Fibroblast of villous mesenchyme (primary cell): ENCODE data around the gene RSU1. TPM values are rescaled to one million over a fixed set of nuclear protein-coding genes. Genes with fewer than 3 reads are reported as not detected.
A peak's percentile ranks its signal among the peaks of the same experiment; 100 is the strongest.

Experiments used
- DNase-seq: peaks from one replicate; pipeline ENCODE4 v3.0.0-alpha.2; 2010; ENCODE audit warnings: low read depth
- H3K4me3 ChIP-seq: 2 replicates; pipeline ENCODE4 v1.5.1; 2011; ENCODE audit warnings: low read depth, mild to moderate bottlenecking, low read length
- total RNA-seq: library from RNA; depleted of rRNA; stranded (reverse); fragments of >200 nt; gene quantifications from 2 replicates; pipeline ENCODE4 v1.2.3, GENCODE V29; 2012
- TF ChIP-seq, protein P1 (sequence below): IDR thresholded peaks from 2 replicates; pipeline ENCODE4 v1.5.1; 2012; ENCODE audit warnings: low read depth, mild to moderate bottlenecking, low read length; ENCODE audit not compliant: insufficient read depth

The RSU1 gene
- total RNA-seq: 106 and 114 TPM in 2 replicates

DNA sequence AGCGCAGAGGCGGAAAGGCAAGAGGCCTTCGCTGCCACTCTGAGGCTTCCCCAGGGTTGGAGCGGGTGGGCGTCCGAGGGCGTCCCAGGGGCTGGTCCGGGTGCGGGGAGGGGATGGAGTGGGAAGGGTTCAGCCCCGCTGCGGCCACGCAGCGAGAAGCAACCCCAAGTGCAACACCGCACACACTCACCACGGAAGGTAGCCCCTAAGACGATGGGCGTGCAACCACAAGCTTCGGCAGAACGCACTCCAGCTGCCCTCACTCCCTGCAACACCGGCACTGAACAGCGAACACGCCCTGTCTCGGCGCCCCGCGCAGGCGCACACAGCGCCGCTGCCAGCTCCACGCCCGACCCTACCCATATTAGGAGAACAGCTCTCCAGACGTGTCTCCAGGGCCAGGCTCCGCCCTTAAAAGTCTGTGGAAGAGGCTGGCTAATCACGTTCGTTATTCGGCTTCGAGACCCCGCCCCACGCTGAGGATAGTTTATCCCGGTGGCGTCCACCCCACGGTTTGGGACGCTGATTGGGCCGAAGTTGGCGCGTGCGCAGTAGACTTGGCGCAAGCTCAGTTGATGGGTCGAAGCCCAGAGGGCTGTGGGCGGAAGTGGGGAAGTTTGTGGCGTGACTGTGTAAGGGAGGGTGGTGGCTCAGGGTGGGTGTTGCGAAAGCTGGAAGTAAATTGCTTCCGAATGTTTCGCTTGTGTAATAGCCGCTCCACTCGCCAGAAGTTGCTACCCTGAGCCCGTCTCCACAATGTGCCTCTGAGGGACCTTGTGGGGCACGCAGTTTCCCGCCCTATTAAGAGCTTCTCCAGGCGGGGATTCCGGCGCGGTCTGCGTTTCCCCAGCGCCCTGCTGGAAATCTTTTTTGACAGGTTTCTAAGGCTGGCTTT is at the start of gene RSU1:
Gene RSU1 (minus strand): TSS at position 300 of the 895 bp plus-strand sequence. CDS start 343 bp downstream, outside the sequence.
- TF ChIP-seq, protein P1, sequence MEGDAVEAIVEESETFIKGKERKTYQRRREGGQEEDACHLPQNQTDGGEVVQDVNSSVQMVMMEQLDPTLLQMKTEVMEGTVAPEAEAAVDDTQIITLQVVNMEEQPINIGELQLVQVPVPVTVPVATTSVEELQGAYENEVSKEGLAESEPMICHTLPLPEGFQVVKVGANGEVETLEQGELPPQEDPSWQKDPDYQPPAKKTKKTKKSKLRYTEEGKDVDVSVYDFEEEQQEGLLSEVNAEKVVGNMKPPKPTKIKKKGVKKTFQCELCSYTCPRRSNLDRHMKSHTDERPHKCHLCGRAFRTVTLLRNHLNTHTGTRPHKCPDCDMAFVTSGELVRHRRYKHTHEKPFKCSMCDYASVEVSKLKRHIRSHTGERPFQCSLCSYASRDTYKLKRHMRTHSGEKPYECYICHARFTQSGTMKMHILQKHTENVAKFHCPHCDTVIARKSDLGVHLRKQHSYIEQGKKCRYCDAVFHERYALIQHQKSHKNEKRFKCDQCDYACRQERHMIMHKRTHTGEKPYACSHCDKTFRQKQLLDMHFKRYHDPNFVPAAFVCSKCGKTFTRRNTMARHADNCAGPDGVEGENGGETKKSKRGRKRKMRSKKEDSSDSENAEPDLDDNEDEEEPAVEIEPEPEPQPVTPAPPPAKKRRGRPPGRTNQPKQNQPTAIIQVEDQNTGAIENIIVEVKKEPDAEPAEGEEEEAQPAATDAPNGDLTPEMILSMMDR: no peak

DNA sequence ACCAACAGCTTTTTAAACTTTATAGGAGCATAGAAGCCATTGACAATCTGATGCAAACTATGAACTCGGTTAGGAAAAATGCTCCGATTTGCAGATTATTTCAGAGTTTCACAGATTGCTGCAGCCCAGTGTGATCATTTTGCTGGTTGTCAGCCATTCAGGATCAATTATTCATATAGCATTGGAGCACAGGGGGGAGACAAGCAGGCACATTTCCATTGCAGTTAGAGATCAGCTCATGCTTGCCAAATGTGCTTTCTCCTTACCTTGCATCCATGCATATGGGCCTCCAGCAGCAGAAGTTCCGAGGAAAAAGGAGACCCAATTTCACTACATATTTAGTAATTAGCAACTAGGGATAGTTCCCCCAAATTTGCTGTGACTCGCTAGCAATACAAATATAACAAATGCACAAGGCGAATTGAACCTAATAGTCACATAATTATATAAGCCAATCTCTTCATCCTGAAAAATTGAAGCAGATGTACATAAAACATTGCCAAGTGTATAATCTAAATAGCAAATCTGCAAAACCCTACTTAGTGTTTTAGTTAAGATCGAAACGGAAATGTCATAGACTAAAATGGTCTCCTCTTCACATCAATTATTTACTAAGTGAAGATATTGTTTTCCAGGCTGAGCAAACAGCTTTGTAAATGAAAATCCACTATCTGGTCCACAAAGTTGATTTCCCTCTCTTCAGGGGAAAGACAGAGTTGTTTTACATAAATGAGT is 49.5 kb upstream of the RSU1 start:
- TF ChIP-seq, protein P1: no peak
- no peak overlapping the region for H3K4me3 ChIP-seq
- DNase-seq: no peak

More for the DNA sequence above, at the start of gene RSU1:
- DNase-seq: peak; percentile 100
- H3K4me3 ChIP-seq: peak within 1 kb of the TSS; percentile 95

DNA sequence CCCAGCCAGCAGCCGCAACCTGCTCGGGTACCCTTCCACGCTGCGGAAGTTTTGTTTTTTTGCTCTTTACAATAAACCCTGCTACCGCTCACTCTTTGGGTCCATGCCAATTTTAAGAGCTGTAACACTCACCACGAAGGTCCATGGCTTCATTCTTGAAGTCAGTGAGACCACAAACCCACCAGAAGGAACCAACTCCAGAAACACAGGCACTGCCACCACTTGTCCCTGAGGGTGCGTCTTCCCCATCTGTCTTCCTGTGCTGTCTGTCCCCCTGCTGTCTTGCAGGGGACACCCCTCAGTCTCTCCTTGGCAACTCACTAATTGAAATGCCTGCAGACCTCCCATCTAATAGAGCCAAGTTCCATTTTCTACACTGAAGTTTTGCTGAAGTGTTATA is 48.5 kb upstream of the RSU1 start:
- no peak overlapping the region for H3K4me3 ChIP-seq
- DNase-seq: no peak
- TF ChIP-seq, protein P1: no peak

DNA sequence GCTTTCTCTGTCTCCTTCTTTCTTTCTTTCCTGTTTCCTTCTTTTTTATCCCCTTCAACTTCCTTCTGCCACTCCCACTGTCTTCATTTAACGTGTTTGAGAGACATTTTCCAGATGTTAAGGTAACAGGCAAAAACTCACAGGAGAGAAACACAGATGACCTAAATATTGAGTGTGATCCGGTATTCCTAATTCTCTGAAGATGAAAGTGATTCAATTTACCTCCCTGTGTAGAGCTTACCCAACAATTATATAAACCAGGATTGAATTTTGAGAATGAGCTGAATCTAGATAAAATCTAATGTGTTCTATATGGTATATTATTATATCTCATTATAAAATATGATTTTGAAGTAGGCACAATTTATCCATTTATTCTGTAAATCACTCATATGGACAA is 46.5 kb upstream of the RSU1 start:
- no peak overlapping the region for H3K4me3 ChIP-seq
- TF ChIP-seq, protein P1: no peak
- no peak for DNase-seq

DNA sequence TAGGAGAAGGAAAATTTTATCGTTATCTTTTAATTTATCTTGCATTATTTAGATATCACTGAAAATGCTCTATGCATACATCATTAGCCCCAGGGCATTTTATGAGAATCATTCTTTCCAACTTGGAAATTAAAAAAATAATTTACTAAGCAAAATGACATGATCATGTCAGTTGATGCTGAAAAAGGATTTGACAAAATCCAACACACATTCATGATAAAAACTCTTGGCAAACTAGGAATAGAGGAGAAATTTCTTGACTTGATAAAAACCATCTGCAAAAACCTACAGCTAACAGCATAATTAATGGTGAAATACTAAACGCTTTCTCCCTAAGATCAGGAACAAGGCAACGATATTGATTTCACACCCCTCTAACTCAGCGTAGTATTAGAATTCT is 40.2 kb upstream of the RSU1 start:
- DNase-seq: no peak
- TF ChIP-seq, protein P1: no peak
- no peak overlapping the region for H3K4me3 ChIP-seq

DNA sequence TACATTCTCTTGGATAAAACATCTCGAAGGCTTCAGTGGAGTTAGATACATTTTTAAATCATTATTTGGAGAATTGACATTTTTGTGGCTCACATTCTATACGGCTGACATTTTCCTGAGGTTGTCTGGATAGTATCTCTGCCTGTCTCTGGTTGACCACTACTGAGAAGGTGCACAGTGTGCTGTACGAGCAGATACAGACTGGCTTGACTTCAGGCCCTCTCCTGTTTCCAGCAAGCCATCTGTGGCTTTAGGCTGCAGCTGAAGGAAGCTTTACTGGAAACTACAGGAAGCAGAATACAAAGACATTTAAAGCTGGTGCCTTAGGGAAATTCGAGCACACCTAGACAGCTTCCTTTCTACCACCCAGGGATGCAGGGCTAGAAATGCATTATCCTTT is 39.3 kb upstream of the RSU1 start:
- TF ChIP-seq, protein P1: no peak
- DNase-seq: peak; percentile 80
- no peak overlapping the region for H3K4me3 ChIP-seq
